Type B pancreatic cell (in vitro differentiated cells): ENCODE results near the gene NBDY. TPM values are rescaled to one million over a fixed set of nuclear protein-coding genes. Genes with fewer than 3 reads are reported as not detected.

Experiments
- DNase-seq: peaks from one replicate; pipeline ENCODE4 v3.0.0; 2021; ENCODE audit warnings: mixed read lengths; ENCODE audit not compliant: unreplicated experiment; ENCODE audit errors: extremely low spot score
- H3K27ac Mint-ChIP-seq: 2 replicates; pipeline ENCODE4 v1.8.0; 2021; ENCODE audit warnings: mild to moderate bottlenecking, mixed read lengths
- H3K27me3 Mint-ChIP-seq: 2 replicates; pipeline ENCODE4 v1.8.0; 2021; ENCODE audit warnings: mixed read lengths
- H3K36me3 Mint-ChIP-seq: 2 replicates; pipeline ENCODE4 v1.8.0; 2021; ENCODE audit warnings: mixed read lengths
- H3K4me1 Mint-ChIP-seq: one replicate; pipeline ENCODE4 v1.8.0; 2021; ENCODE audit warnings: mixed read lengths; ENCODE audit not compliant: unreplicated experiment
- H3K4me3 Mint-ChIP-seq: 2 replicates; pipeline ENCODE4 v1.8.0; 2021; ENCODE audit warnings: mild to moderate bottlenecking, mixed read lengths
- H3K9me3 Mint-ChIP-seq: 2 replicates; pipeline ENCODE4 v1.8.0; 2021; ENCODE audit warnings: mixed read lengths
- total RNA-seq: library from RNA; stranded (reverse); gene quantifications from 2 replicates; pipeline ENCODE4 v1.2.1, GENCODE V29; 2021; ENCODE audit warnings: low replicate concordance
- TF ChIP-seq, protein P1 (sequence below): fragments of 200-600 bp; sonication (generic); conservative IDR thresholded peaks from 2 replicates; pipeline ENCODE4 v1.5.0; 2021; ENCODE audit warnings: antibody characterized with exemption, mild to moderate bottlenecking

NBDY gene
- total RNA-seq, 1 donor from 2014 or later = 52.5 TPM

- DNase-seq = peak; percentile 49
- H3K27ac Mint-ChIP-seq = no peak overlapping the region
- H3K9me3 Mint-ChIP-seq = peaks cover 6% of the 10 kb centered on the region
- H3K27me3 Mint-ChIP-seq = no peaks in the 10 kb centered on the region
- H3K4me3 Mint-ChIP-seq = no peak overlapping the region
- peaks cover 14% of the 10 kb centered on the region for H3K36me3 Mint-ChIP-seq
- no peaks in the 10 kb centered on the region for H3K4me1 Mint-ChIP-seq
- TF ChIP-seq, protein P1, sequence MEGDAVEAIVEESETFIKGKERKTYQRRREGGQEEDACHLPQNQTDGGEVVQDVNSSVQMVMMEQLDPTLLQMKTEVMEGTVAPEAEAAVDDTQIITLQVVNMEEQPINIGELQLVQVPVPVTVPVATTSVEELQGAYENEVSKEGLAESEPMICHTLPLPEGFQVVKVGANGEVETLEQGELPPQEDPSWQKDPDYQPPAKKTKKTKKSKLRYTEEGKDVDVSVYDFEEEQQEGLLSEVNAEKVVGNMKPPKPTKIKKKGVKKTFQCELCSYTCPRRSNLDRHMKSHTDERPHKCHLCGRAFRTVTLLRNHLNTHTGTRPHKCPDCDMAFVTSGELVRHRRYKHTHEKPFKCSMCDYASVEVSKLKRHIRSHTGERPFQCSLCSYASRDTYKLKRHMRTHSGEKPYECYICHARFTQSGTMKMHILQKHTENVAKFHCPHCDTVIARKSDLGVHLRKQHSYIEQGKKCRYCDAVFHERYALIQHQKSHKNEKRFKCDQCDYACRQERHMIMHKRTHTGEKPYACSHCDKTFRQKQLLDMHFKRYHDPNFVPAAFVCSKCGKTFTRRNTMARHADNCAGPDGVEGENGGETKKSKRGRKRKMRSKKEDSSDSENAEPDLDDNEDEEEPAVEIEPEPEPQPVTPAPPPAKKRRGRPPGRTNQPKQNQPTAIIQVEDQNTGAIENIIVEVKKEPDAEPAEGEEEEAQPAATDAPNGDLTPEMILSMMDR = no peak
Measured at GRCh38 chrX:56793521-56794320, 64.7 kb downstream of the NBDY start.

GRCh38 chrX:56794404-56795230 lies 65.6 kb downstream of the NBDY start:
- TF ChIP-seq, protein P1 = no peak
- Mint-ChIP-seq H3K36me3 (peaks cover 14% of the 10 kb centered on the region), H3K27me3 (no peaks in the 10 kb centered on the region), H3K27ac (no peak overlapping the region), H3K4me3 (no peak overlapping the region), H3K9me3 (peaks cover 6% of the 10 kb centered on the region), H3K4me1 (no peaks in the 10 kb centered on the region)
- DNase-seq = peak; percentile 31

DNA sequence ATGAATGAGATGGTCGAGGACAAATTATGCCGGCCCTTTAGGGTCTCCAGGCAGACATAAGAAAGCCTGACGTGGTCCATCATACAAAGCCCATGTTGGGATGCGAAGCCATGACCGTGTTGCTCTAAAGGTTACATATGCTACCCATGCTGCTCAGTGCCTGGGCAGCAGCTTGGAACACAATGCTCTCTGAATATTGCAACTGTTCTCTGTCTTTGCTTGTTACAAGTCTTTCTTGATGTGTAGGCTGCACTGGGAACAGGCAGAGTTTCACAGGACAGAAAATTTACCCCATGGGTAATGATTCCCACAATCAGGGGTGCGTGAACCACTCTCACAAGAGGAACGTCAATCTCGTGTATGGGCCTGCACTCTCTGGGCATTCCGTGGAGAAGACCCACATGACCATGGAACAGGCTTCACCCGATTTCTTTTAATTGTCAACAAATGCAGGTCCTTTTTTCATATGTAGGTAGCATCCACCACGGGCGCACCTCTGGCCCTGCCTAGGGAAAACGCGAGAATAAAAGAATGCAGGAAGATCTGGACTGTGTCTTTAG lies 66.3 kb downstream of the NBDY start:
- no peak overlapping the region for H3K4me3 Mint-ChIP-seq
- H3K4me1 Mint-ChIP-seq = no peaks in the 10 kb centered on the region
- H3K9me3 Mint-ChIP-seq = peaks cover 6% of the 10 kb centered on the region
- peaks cover 9% of the 10 kb centered on the region for H3K36me3 Mint-ChIP-seq
- H3K27me3 Mint-ChIP-seq = no peaks in the 10 kb centered on the region
- no peak overlapping the region for H3K27ac Mint-ChIP-seq
- TF ChIP-seq, protein P1 = no peak
- peak; percentile 27 for DNase-seq

DNA sequence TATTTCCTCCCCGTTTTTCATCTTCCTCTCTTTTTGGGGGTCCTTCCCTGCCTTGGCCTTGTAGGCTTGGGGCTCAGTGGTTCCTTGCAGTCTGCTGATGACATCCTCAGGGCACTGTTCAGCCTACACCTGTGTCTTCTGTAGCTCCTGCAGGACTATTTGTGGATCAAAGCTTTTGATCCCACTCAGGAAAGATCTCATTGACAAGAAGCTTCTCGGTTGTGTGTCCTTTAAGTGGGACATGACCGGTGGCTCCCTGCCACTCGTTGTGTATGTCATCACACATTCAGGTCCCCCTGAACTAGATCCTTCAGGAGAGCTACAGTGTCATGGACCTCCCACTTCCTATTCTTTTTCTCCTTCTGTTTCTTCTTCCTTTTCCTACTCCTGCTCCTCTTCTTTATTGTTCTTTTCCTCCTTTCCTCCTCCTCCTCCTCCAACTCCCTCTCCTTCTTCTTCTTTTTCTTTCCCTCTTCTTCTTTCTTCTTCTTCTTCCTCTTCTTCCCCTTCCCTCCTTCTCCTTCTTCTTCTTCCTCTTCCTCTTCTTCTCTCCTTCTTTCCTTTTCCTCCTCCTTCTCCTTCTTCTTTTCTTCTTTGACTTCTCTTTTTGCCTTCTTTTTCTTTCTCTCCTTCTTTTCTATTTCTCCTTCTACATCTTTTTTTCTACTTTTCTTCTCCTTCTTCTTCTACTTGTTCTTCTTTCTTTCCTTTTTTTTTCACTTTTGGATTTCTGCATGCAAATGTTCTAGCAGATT lies 67.8 kb downstream of the NBDY start:
- Mint-ChIP-seq H3K27me3 (no peaks in the 10 kb centered on the region), H3K4me3 (no peak overlapping the region), H3K4me1 (no peaks in the 10 kb centered on the region), H3K27ac (no peak overlapping the region), H3K36me3 (peaks cover 7% of the 10 kb centered on the region), H3K9me3 (no peaks in the 10 kb centered on the region)
- TF ChIP-seq, protein P1 = no peak
- no peak for DNase-seq

- no peaks in the 10 kb centered on the region for H3K27me3 Mint-ChIP-seq
- no peaks in the 10 kb centered on the region for H3K4me1 Mint-ChIP-seq
- H3K4me3 Mint-ChIP-seq = no peak overlapping the region
- H3K9me3 Mint-ChIP-seq = no peaks in the 10 kb centered on the region
- no peak overlapping the region for H3K27ac Mint-ChIP-seq
- no peak for DNase-seq
- H3K36me3 Mint-ChIP-seq = peaks cover 4% of the 10 kb centered on the region
- TF ChIP-seq, protein P1 = no peak
Measured at GRCh38 chrX:56797574-56798338, 68.7 kb downstream of the NBDY start.
